GM13977 (cell line): ENCODE measurements around the gene NCOA7.
"Not testable (repeated sequence)": the region's sequence is repeated elsewhere in the genome, so short reads cannot be mapped to it uniquely, and the experiment has no call there.

ENCODE experiments used
- DNase-seq: peaks from one replicate; pipeline ENCODE4 v3.0.0; 2012; ENCODE audit warnings: low spot score
- CTCF ChIP-seq: IDR thresholded peaks from 2 replicates; pipeline ENCODE4 v1.5.1; 2012; ENCODE audit warnings: mild to moderate bottlenecking, control low read depth; ENCODE audit not compliant: insufficient read depth; ENCODE audit errors: extremely low read depth, missing control alignments
- in situ Hi-C: fragments of 300-500 bp; cut with MboI; formaldehyde crosslinking; loops from one replicate; pipeline ENCODE4 v1.12.0; 2022; ENCODE audit warnings: low sequenced_read_pairs, low pct_unique_long_range_greater_than_20kb, mixed read lengths, inconsistent platforms; ENCODE audit not compliant: unreplicated experiment

NCOA7 gene

DNA sequence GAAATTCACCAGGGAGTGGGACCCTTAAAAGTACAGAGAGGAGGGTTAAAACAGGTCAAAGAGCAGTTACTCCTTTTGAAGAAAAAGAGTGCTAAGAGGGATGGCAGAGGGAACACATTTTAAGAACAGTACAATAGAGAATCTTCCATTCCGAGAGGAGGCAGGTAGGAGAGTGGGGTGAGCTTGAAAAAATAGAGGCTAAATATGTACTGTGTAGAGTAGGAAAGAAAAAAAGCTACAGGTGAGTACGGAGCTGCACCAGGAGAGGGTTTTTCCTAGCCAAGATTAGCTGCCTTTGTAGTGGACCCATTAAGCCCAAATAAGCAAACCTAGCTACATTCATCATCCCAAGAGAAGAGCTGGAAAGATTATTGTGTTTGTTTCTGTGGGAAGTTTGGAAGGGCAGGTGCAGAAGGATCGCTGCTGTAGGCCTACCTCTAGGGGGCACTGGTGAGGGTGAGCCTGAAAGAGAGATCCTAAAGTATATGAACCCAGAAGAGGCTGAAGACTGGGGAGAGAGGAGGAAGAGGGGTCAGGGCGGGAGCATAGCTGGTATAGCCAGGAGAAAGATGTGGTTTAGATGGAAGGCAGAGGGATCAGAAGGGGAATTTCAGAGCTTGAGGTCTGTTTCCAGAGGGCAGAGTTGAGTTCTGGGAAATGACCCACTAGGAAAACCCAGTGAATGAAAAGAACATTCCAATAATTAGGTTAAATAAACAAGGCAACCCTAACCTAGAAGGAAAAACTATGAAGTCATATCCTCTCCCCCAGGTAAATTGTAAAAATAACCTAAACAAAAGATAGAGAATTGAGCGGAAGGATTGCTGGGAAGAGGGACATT lies 115.6 kb downstream of the NCOA7 start:
- in situ Hi-C loops, result no loop called here
- peak; percentile 76 for TF ChIP-seq CTCF
- DNase-seq, result peak; percentile 15

DNA sequence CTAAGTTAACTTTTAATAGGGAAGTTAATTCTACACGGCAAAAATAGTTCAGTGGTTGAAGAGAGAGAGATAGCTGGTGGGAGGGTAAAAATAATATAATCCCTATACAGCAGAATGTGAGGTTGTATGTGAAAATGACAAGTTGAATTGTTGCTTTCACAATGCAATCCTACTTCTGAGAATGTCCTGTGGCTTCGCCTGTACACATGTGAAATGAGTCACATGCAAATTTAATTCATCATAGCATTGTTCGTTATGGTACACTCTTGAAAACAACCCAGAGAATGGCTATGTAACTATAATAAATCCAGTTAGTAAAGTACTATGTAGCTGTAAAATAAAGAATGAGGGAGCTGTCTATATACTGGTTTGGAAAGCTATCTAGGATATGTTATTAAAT lies 119.8 kb downstream of the NCOA7 start:
- TF ChIP-seq CTCF, result no peak
- in situ Hi-C loops, result no loop called here
- DNase-seq, result peak; percentile 40

- DNase-seq, in situ Hi-C loops: not testable (repeated sequence)
These were observed 120.3 kb downstream of the NCOA7 start for GRCh38 chr6:125911051-125911451.

DNA sequence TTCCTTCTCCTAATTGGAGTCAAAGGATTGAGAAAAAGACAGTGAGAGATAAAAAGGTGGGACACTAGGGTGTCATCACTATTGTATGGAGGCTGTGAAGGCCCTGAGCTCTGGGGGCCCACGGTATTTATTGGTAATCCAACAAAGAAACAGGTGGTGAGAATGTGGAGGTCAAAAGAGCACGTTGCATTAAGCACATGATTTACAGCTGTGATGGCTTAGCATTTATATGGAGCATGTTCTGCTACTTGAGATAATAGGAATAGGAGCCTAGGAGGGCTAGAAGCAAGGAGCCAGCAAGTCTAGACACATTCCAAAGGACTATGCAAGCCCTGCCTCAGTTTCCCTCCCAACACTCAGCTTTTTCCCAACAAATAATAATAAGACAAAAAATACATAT lies 121.7 kb downstream of the NCOA7 start:
- in situ Hi-C loops, result not testable (repeated sequence)

GRCh38 chr6:125913145-125913544 lies 122.4 kb downstream of the NCOA7 start:
- TF ChIP-seq CTCF, result no peak
- in situ Hi-C loops, result no loop called here

More for the DNA sequence above, 121.7 kb downstream of the NCOA7 start:
- DNase-seq, result not testable (repeated sequence)

GRCh38 chr6:125913864-125914351 lies 123.1 kb downstream of the NCOA7 start:
- no peak for DNase-seq
- in situ Hi-C loops, result no loop called here
- no peak for TF ChIP-seq CTCF

More at GRCh38 chr6:125913145-125913544, 122.4 kb downstream of the NCOA7 start:
- no peak for DNase-seq

- in situ Hi-C loops, result no loop called here
- no peak for TF ChIP-seq CTCF
- DNase-seq, result no peak
These were observed 127.5 kb downstream of the NCOA7 start for GRCh38 chr6:125918230-125918629.
